WTC11 (cell line): ENCODE measurements around the gene TMEM178A. TPM values are rescaled to one million over a fixed set of nuclear protein-coding genes. Genes with fewer than 3 reads are reported as not detected.

Source experiments
- ATAC-seq: fragments of 200-7000 bp; cut with Tn5 transposase; 2 replicates; pipeline ENCODE4 v1.10.0; 2021; ENCODE audit warnings: mild to moderate bottlenecking, moderate library complexity
- CTCF ChIA-PET: fragments of 300-600 bp; sonication (Branson Sonifier 250); formaldehyde crosslinking; loops from one replicate; lab custom pipeline; 2021; ENCODE audit warnings: antibody characterized with exemption; lab: Charles Lee
- POLR2A ChIA-PET: fragments of 350-600 bp; sonication (Branson Sonifier 250); formaldehyde crosslinking; loops from one replicate; lab custom pipeline; 2021; ENCODE audit warnings: antibody characterized with exemption; lab: Charles Lee
- DNase-seq: peaks from one replicate; pipeline ENCODE4 v3.0.0; 2021; ENCODE audit warnings: low spot score
- H3K27ac Mint-ChIP-seq: 2 replicates; pipeline ENCODE4 v1.8.0; 2021; ENCODE audit warnings: mixed read lengths
- H3K27me3 Mint-ChIP-seq: 2 replicates; pipeline ENCODE4 v1.8.0; 2021; ENCODE audit warnings: low read depth, mild to moderate bottlenecking, moderate library complexity, mixed read lengths
- H3K36me3 Mint-ChIP-seq: 2 replicates; pipeline ENCODE4 v1.8.0; 2021; ENCODE audit warnings: mixed read lengths
- H3K4me1 Mint-ChIP-seq: 2 replicates; pipeline ENCODE4 v1.8.0; 2022; ENCODE audit warnings: mixed read lengths
- H3K4me3 Mint-ChIP-seq: 2 replicates; pipeline ENCODE4 v1.8.0; 2021; ENCODE audit warnings: mild to moderate bottlenecking, moderate library complexity, mixed read lengths
- H3K9me3 Mint-ChIP-seq: 2 replicates; pipeline ENCODE4 v1.8.0; 2021; ENCODE audit warnings: mixed read lengths
- AFF4 ChIP-seq: sonication (generic); formaldehyde crosslinking; IDR thresholded peaks from 2 replicates; pipeline ENCODE4 v1.8.1; 2023; ENCODE audit warnings: mild to moderate bottlenecking, missing genetic modification reagents, borderline replicate concordance
- ATF1 ChIP-seq: sonication (generic); formaldehyde crosslinking; IDR thresholded peaks from 2 replicates; pipeline ENCODE4 v1.8.1; 2023; ENCODE audit warnings: mild to moderate bottlenecking, moderate library complexity, missing genetic modification reagents
- E2F1 ChIP-seq: sonication (generic); formaldehyde crosslinking; IDR thresholded peaks from 2 replicates; pipeline ENCODE4 v1.8.0; 2022; ENCODE audit warnings: mild to moderate bottlenecking, missing genetic modification reagents
- E2F5 ChIP-seq: sonication (generic); formaldehyde crosslinking; IDR thresholded peaks from 2 replicates; pipeline ENCODE4 v1.8.1; 2022; ENCODE audit warnings: mild to moderate bottlenecking, moderate library complexity, missing genetic modification reagents
- FOXJ3 ChIP-seq: sonication (generic); formaldehyde crosslinking; IDR thresholded peaks from 2 replicates; pipeline ENCODE4 v1.9.0; 2021; ENCODE audit warnings: missing genetic modification reagents, mild to moderate bottlenecking, borderline replicate concordance
- GRHL2 ChIP-seq: fragments of 250-450 bp; sonication (Bioruptor Pico); IDR thresholded peaks from 2 replicates; pipeline ENCODE4 v1.8.0; 2022; ENCODE audit warnings: mild to moderate bottlenecking, moderate library complexity; ENCODE audit not compliant: insufficient replicate concordance, severe bottlenecking
- GTF2I ChIP-seq: fragments of 250-450 bp; sonication (Bioruptor Pico); conservative IDR thresholded peaks from 2 replicates; pipeline ENCODE4 v1.4.0; 2021; ENCODE audit warnings: mild to moderate bottlenecking
- KAT7 ChIP-seq: sonication (generic); formaldehyde crosslinking; IDR thresholded peaks from 2 replicates; pipeline ENCODE4 v1.8.1; 2023; ENCODE audit warnings: missing genetic modification reagents, mild to moderate bottlenecking, borderline replicate concordance
- MXD4 ChIP-seq: fragments of 250-450 bp; sonication (Bioruptor Pico); IDR thresholded peaks from 2 replicates; pipeline ENCODE4 v1.8.0; 2021; ENCODE audit warnings: mild to moderate bottlenecking, moderate library complexity, borderline replicate concordance
- NFE2L1 ChIP-seq: sonication (generic); formaldehyde crosslinking; IDR thresholded peaks from 2 replicates; pipeline ENCODE4 v1.8.1; 2023; ENCODE audit warnings: missing genetic modification reagents
- OVOL2 ChIP-seq: fragments of 250-450 bp; sonication (Bioruptor Pico); IDR thresholded peaks from 2 replicates; pipeline ENCODE4 v1.9.0; 2021; ENCODE audit warnings: mild to moderate bottlenecking, borderline replicate concordance
- RELA ChIP-seq: sonication (generic); formaldehyde crosslinking; IDR thresholded peaks from 2 replicates; pipeline ENCODE4 v1.8.1; 2022; ENCODE audit warnings: missing genetic modification reagents, mild to moderate bottlenecking, borderline replicate concordance
- SP1 ChIP-seq: sonication (generic); formaldehyde crosslinking; conservative IDR thresholded peaks from 2 replicates; pipeline ENCODE4 v1.8.1; 2022; ENCODE audit warnings: missing genetic modification reagents
- TEAD4 ChIP-seq: sonication (generic); formaldehyde crosslinking; IDR thresholded peaks from 2 replicates; pipeline ENCODE4 v1.8.0; 2022; ENCODE audit warnings: mild to moderate bottlenecking, missing genetic modification reagents
- ZBTB21 ChIP-seq: sonication (generic); formaldehyde crosslinking; IDR thresholded peaks from 2 replicates; pipeline ENCODE4 v1.8.1; 2023; ENCODE audit warnings: mild to moderate bottlenecking, missing genetic modification reagents, borderline replicate concordance
- ZNF121 ChIP-seq: sonication (generic); formaldehyde crosslinking; IDR thresholded peaks from 2 replicates; pipeline ENCODE4 v1.8.0; 2023; ENCODE audit warnings: missing genetic modification reagents
- ZNF219 ChIP-seq: sonication (generic); formaldehyde crosslinking; IDR thresholded peaks from 2 replicates; pipeline ENCODE4 v1.8.0; 2023; ENCODE audit warnings: missing genetic modification reagents, mild to moderate bottlenecking, borderline replicate concordance
- ZNF512 ChIP-seq: sonication (generic); formaldehyde crosslinking; IDR thresholded peaks from 2 replicates; pipeline ENCODE4 v1.8.1; 2022; ENCODE audit warnings: missing genetic modification reagents, borderline replicate concordance
- total RNA-seq: library from RNA; stranded (reverse); gene quantifications from 3 replicates; pipeline ENCODE4 v1.2.3, GENCODE V29; 2021
- TF ChIP-seq, protein P1 (sequence below): fragments of 250-450 bp; sonication (Bioruptor Pico); IDR thresholded peaks from 2 replicates; pipeline ENCODE4 v1.9.0; 2021; ENCODE audit warnings: moderate library complexity, mild to moderate bottlenecking, inconsistent platforms, borderline replicate concordance
- TF ChIP-seq, protein P2 (sequence below): sonication (generic); formaldehyde crosslinking; IDR thresholded peaks from 2 replicates; pipeline ENCODE4 v1.8.1; 2023; ENCODE audit warnings: mild to moderate bottlenecking, moderate library complexity, missing genetic modification reagents
- TF ChIP-seq, protein P3 (sequence below): sonication (generic); formaldehyde crosslinking; IDR thresholded peaks from 2 replicates; pipeline ENCODE4 v1.8.1; 2022; ENCODE audit warnings: low read depth, missing genetic modification reagents, borderline replicate concordance
- TF ChIP-seq, protein P4 (sequence below): fragments of 250-450 bp; sonication (Bioruptor Pico); IDR thresholded peaks from 2 replicates; pipeline ENCODE4 v1.9.0; 2021; ENCODE audit warnings: mild to moderate bottlenecking

Gene TMEM178A
- total RNA-seq, 1 experiment from 2014 or later = 14.5 TPM

- TF ChIP-seq E2F1 (CRISPR knock-in tag) (no peak), GRHL2 (CRISPR knock-in tag) (no peak), GTF2I (CRISPR knock-in tag) (no peak), SP1 (CRISPR knock-in tag) (no peak), ZNF219 (CRISPR knock-in tag) (no peak), ATF1 (CRISPR knock-in tag) (no peak), ZNF512 (no peak), KAT7 (CRISPR knock-in tag) (no peak)
- TF ChIP-seq, protein P1, sequence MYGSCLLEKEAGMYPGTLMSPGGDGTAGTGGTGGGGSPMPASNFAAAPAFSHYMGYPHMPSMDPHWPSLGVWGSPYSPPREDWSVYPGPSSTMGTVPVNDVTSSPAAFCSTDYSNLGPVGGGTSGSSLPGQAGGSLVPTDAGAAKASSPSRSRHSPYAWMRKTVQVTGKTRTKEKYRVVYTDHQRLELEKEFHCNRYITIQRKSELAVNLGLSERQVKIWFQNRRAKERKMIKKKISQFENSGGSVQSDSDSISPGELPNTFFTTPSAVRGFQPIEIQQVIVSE (CRISPR knock-in tag) = no peak
Observed at GRCh38 chr2:39704540-39704939, 38.8 kb downstream of the TMEM178A start (continued).

- DNase-seq = no peak
- Mint-ChIP-seq H3K27ac (no peak overlapping the region), H3K36me3 (peaks cover 27% of the 10 kb centered on the region)
- TF ChIP-seq MXD4 = no peak
- no peak for TF ChIP-seq NFE2L1 (CRISPR knock-in tag)
- no peak for TF ChIP-seq RELA (CRISPR knock-in tag)
- TF ChIP-seq, protein P2, sequence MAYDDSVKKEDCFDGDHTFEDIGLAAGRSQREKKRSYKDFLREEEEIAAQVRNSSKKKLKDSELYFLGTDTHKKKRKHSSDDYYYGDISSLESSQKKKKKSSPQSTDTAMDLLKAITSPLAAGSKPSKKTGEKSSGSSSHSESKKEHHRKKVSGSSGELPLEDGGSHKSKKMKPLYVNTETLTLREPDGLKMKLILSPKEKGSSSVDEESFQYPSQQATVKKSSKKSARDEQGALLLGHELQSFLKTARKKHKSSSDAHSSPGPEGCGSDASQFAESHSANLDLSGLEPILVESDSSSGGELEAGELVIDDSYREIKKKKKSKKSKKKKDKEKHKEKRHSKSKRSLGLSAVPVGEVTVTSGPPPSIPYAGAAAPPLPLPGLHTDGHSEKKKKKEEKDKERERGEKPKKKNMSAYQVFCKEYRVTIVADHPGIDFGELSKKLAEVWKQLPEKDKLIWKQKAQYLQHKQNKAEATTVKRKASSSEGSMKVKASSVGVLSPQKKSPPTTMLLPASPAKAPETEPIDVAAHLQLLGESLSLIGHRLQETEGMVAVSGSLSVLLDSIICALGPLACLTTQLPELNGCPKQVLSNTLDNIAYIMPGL (CRISPR knock-in tag) = no peak
- TF ChIP-seq FOXJ3 (CRISPR knock-in tag) = no peak
- TF ChIP-seq KAT7 (CRISPR knock-in tag) = no peak
- no peak for TF ChIP-seq ZBTB21 (CRISPR knock-in tag)
- no peak for TF ChIP-seq ZNF121 (CRISPR knock-in tag)
- no peak for TF ChIP-seq OVOL2
- no peak for TF ChIP-seq AFF4
- TF ChIP-seq, protein P3, sequence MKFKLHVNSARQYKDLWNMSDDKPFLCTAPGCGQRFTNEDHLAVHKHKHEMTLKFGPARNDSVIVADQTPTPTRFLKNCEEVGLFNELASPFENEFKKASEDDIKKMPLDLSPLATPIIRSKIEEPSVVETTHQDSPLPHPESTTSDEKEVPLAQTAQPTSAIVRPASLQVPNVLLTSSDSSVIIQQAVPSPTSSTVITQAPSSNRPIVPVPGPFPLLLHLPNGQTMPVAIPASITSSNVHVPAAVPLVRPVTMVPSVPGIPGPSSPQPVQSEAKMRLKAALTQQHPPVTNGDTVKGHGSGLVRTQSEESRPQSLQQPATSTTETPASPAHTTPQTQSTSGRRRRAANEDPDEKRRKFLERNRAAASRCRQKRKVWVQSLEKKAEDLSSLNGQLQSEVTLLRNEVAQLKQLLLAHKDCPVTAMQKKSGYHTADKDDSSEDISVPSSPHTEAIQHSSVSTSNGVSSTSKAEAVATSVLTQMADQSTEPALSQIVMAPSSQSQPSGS (CRISPR knock-in tag) = no peak
- no peak for TF ChIP-seq E2F5 (CRISPR knock-in tag)
- TF ChIP-seq, protein P4, sequence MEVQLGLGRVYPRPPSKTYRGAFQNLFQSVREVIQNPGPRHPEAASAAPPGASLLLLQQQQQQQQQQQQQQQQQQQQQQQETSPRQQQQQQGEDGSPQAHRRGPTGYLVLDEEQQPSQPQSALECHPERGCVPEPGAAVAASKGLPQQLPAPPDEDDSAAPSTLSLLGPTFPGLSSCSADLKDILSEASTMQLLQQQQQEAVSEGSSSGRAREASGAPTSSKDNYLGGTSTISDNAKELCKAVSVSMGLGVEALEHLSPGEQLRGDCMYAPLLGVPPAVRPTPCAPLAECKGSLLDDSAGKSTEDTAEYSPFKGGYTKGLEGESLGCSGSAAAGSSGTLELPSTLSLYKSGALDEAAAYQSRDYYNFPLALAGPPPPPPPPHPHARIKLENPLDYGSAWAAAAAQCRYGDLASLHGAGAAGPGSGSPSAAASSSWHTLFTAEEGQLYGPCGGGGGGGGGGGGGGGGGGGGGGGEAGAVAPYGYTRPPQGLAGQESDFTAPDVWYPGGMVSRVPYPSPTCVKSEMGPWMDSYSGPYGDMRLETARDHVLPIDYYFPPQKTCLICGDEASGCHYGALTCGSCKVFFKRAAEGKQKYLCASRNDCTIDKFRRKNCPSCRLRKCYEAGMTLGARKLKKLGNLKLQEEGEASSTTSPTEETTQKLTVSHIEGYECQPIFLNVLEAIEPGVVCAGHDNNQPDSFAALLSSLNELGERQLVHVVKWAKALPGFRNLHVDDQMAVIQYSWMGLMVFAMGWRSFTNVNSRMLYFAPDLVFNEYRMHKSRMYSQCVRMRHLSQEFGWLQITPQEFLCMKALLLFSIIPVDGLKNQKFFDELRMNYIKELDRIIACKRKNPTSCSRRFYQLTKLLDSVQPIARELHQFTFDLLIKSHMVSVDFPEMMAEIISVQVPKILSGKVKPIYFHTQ (CRISPR knock-in tag) = no peak
- no peak for TF ChIP-seq TEAD4 (CRISPR knock-in tag)
- TF ChIP-seq, all 79 proteins: peak for 0
- ChIA-PET CTCF (no interaction called here), POLR2A (no interaction called here)
- peaks cover 23% of the 10 kb centered on the region for H3K9me3 Mint-ChIP-seq
- H3K4me3 Mint-ChIP-seq = no peak overlapping the region
- peaks cover 8% of the 10 kb centered on the region for H3K4me1 Mint-ChIP-seq
- ATAC-seq = no peak
- peaks cover 4% of the 10 kb centered on the region; the same call in 1 of the 2 replicates for H3K27me3 Mint-ChIP-seq
Observed at GRCh38 chr2:39705638-39706037, 39.9 kb downstream of the TMEM178A start.
